Fibroblast of lung (primary cell): ENCODE measurements around the gene POLR1A.

Source experiments
- CTCF ChIP-seq, 2 donors: IDR thresholded peaks in 1 of 2; conservative IDR thresholded peaks in 1 of 2; 1 replicate in 1 of 2; 2 replicates in 1 of 2; pipeline ENCODE4 v1.5.1; 2011 to 2012; ENCODE audit warnings: low read length in 2 of 2, control low read depth in 1 of 2, inconsistent platforms in 1 of 2, low read depth in 1 of 2, mild to moderate bottlenecking in 1 of 2
- EZH2 ChIP-seq: IDR thresholded peaks from 2 replicates; pipeline ENCODE4 v1.5.1; 2012; ENCODE audit warnings: low read length, control low read depth, mild to moderate bottlenecking; ENCODE audit errors: missing control alignments

GRCh38 chr2:86140969-86141392 is 35.3 kb upstream of the POLR1A start:
- TF ChIP-seq CTCF (conservative IDR thresholded peaks at IDR 0.05 in 1 of 2, IDR thresholded peaks at IDR 0.05 in 1 of 2; ENCODE audit: low read depth in 1 of 2, low read length in 2 of 2) (no peak), EZH2 (no peak)
